ENCODE measurements around the gene SNX5. TPM values are rescaled to one million over a fixed set of nuclear protein-coding genes. Genes with fewer than 3 reads are reported as not detected.

Gene SNX5
- total RNA-seq, 1 donor = 93.7 TPM

GRCh38 chr20:17943343-17943742, 25.3 kb downstream of the SNX5 start:
- Histone ChIP-seq H3K36me3 (ENCODE audit: insufficient read depth, low read length) (peaks cover 79% of the 10 kb centered on the region), H3K9me3 (ENCODE audit: low read depth, low read length) (no peaks in the 10 kb centered on the region), H3K4me3 (ENCODE audit: insufficient read depth, low read length) (no peak overlapping the region), H3K4me1 (ENCODE audit: insufficient read depth, low read length) (peaks cover 11% of the 10 kb centered on the region), H3K27me3 (ENCODE audit: insufficient read depth, low read length) (no peaks in the 10 kb centered on the region), H3K79me2 (ENCODE audit: insufficient read depth, low read length) (peaks cover 12% of the 10 kb centered on the region), H3K4me2 (ENCODE audit: insufficient read depth, low read length) (no peak overlapping the region), H4K20me1 (ENCODE audit: insufficient read depth, low read length) (peaks cover 2% of the 10 kb centered on the region), H3K27ac (ENCODE audit: low read depth, low read length) (no peak overlapping the region), H2AFZ (ENCODE audit: low read length) (no peak overlapping the region)
- no peak for DNase-seq (ENCODE audit: insufficient read length, low spot score, missing footprints)
- TF ChIP-seq CTCF (IDR thresholded peaks at IDR 0.05; ENCODE audit: extremely low read depth, low read depth, low read length) = no peak

- Histone ChIP-seq H3K27me3 (ENCODE audit: insufficient read depth, low read length) (no peaks in the 10 kb centered on the region), H4K20me1 (ENCODE audit: insufficient read depth, low read length) (peaks cover 2% of the 10 kb centered on the region), H3K4me3 (ENCODE audit: insufficient read depth, low read length) (no peak overlapping the region), H3K27ac (ENCODE audit: low read depth, low read length) (no peak overlapping the region), H3K36me3 (ENCODE audit: insufficient read depth, low read length) (peaks cover 64% of the 10 kb centered on the region), H3K79me2 (ENCODE audit: insufficient read depth, low read length) (peaks cover 8% of the 10 kb centered on the region), H3K4me2 (ENCODE audit: insufficient read depth, low read length) (no peak overlapping the region), H2AFZ (ENCODE audit: low read length) (no peak overlapping the region), H3K4me1 (ENCODE audit: insufficient read depth, low read length) (peaks cover 22% of the 10 kb centered on the region), H3K9me3 (ENCODE audit: low read depth, low read length) (no peaks in the 10 kb centered on the region)
- no peak for TF ChIP-seq CTCF (IDR thresholded peaks at IDR 0.05; ENCODE audit: extremely low read depth, low read depth, low read length)
- DNase-seq (ENCODE audit: insufficient read length, low spot score, missing footprints) = no peak
Observed at GRCh38 chr20:17941826-17942196, 26.8 kb downstream of the SNX5 start.

GRCh38 chr20:17941087-17941825, 27.3 kb downstream of the SNX5 start:
- TF ChIP-seq CTCF (IDR thresholded peaks at IDR 0.05; ENCODE audit: extremely low read depth, low read depth, low read length) = no peak
- H3K4me2 ChIP-seq (ENCODE audit: insufficient read depth, low read length) = no peak overlapping the region
- peaks cover 2% of the 10 kb centered on the region for H4K20me1 ChIP-seq (ENCODE audit: insufficient read depth, low read length)
- peaks cover 27% of the 10 kb centered on the region for H3K4me1 ChIP-seq (ENCODE audit: insufficient read depth, low read length)
- H3K4me3 ChIP-seq (ENCODE audit: insufficient read depth, low read length) = no peak overlapping the region
- no peak overlapping the region for H3K27ac ChIP-seq (ENCODE audit: low read depth, low read length)
- H3K27me3 ChIP-seq (ENCODE audit: insufficient read depth, low read length) = no peaks in the 10 kb centered on the region
- H3K79me2 ChIP-seq (ENCODE audit: insufficient read depth, low read length) = peaks cover 4% of the 10 kb centered on the region
- no peaks in the 10 kb centered on the region for H3K9me3 ChIP-seq (ENCODE audit: low read depth, low read length)
- DNase-seq (ENCODE audit: insufficient read length, low spot score, missing footprints) = no peak
- H3K36me3 ChIP-seq (ENCODE audit: insufficient read depth, low read length) = peaks cover 58% of the 10 kb centered on the region
- no peak overlapping the region for H2AFZ ChIP-seq (ENCODE audit: low read length)

GRCh38 chr20:17940224-17940971, 28.2 kb downstream of the SNX5 start:
- Histone ChIP-seq H3K36me3 (ENCODE audit: insufficient read depth, low read length) (peaks cover 49% of the 10 kb centered on the region), H3K4me2 (ENCODE audit: insufficient read depth, low read length) (no peak overlapping the region), H3K9me3 (ENCODE audit: low read depth, low read length) (no peaks in the 10 kb centered on the region), H3K27me3 (ENCODE audit: insufficient read depth, low read length) (no peaks in the 10 kb centered on the region), H3K79me2 (ENCODE audit: insufficient read depth, low read length) (no peaks in the 10 kb centered on the region), H4K20me1 (ENCODE audit: insufficient read depth, low read length) (peaks cover 2% of the 10 kb centered on the region), H3K27ac (ENCODE audit: low read depth, low read length) (no peak overlapping the region), H2AFZ (ENCODE audit: low read length) (no peak overlapping the region), H3K4me1 (ENCODE audit: insufficient read depth, low read length) (peaks cover 36% of the 10 kb centered on the region), H3K4me3 (ENCODE audit: insufficient read depth, low read length) (no peak overlapping the region)
- no peak for TF ChIP-seq CTCF (IDR thresholded peaks at IDR 0.05; ENCODE audit: extremely low read depth, low read depth, low read length)
- no peak for DNase-seq (ENCODE audit: insufficient read length, low spot score, missing footprints)
